HL-60 (cell line): ENCODE measurements around the gene TIGD1.

Experiments
- CTCF ChIP-seq: IDR thresholded peaks from one replicate; pipeline ENCODE4 v1.5.1; 2011; ENCODE audit warnings: low read length, control low read depth, inconsistent platforms; ENCODE audit not compliant: insufficient read depth
- POLR2AphosphoS5 ChIP-seq: IDR thresholded peaks from 2 replicates; pipeline ENCODE4 v1.6.1; 2012; ENCODE audit warnings: low read depth
- REST ChIP-seq: IDR thresholded peaks from 2 replicates; pipeline ENCODE4 v1.6.1; 2012; ENCODE audit warnings: low read depth; ENCODE audit not compliant: insufficient replicate concordance

GRCh38 chr2:232537079-232537478 is 13.3 kb downstream of the TIGD1 start:
- no peak for TF ChIP-seq POLR2AphosphoS5
- no peak for TF ChIP-seq REST
- no peak for TF ChIP-seq CTCF
